ENCODE data around the gene NRBP1.
A peak's percentile ranks its signal among the peaks of the same experiment; 100 is the strongest.

NRBP1 gene

GRCh38 chr2:27489498-27490397, 61.3 kb downstream of the NRBP1 start, which contains the start of gene IFT172:
Gene IFT172, minus strand, starts transcription at chr2:27489743. Its CDS starts 90 bp downstream, at chr2:27489653.
- DNase-seq (ENCODE audit: low read depth), result peak; percentile 96
